Liver (tissue), 9 donors: Measurements from ENCODE around the gene SIPA1L3. TPM values are rescaled to one million over a fixed set of nuclear protein-coding genes. Genes with fewer than 3 reads are reported as not detected.
"Not testable (repeated sequence)": the region's sequence is repeated elsewhere in the genome, so short reads cannot be mapped to it uniquely, and the experiment has no call there.

ENCODE experiments used
- DNase-seq: peaks from one replicate; pipeline ENCODE4 v3.0.0-alpha.2; 2017; ENCODE audit warnings: low spot score
- H3K27ac ChIP-seq, 2 donors: one replicate each; pipeline ENCODE4 v1.7.0; 2013; ENCODE audit warnings: inconsistent platforms in 2 of 2, low read length in 2 of 2, control low read depth in 1 of 2, low read depth in 1 of 2, mild to moderate bottlenecking in 1 of 2
- H3K27me3 ChIP-seq, 4 donors: one replicate each; pipeline versions ENCODE4 v1.6.1 to v1.7.0; 2013; ENCODE audit warnings: low read length in 3 of 4, inconsistent platforms in 1 of 4, mild to moderate bottlenecking in 1 of 4, moderate library complexity in 1 of 4; ENCODE audit not compliant: control insufficient read depth in 4 of 4, insufficient read depth in 4 of 4
- H3K36me3 ChIP-seq, 4 donors: one replicate each; pipeline versions ENCODE4 v1.6.1 to v1.7.0; 2013; ENCODE audit warnings: low read length in 3 of 4, mild to moderate bottlenecking in 3 of 4, low read depth in 1 of 4, moderate library complexity in 1 of 4; ENCODE audit not compliant: control insufficient read depth in 4 of 4, insufficient read depth in 3 of 4
- H3K4me1 ChIP-seq, 4 donors: one replicate each; pipeline versions ENCODE4 v1.6.1 to v1.7.0; 2013; ENCODE audit warnings: low read length in 3 of 4, mild to moderate bottlenecking in 3 of 4, moderate library complexity in 1 of 4; ENCODE audit not compliant: control insufficient read depth in 4 of 4, insufficient read depth in 4 of 4
- H3K4me3 ChIP-seq, 3 donors: one replicate each; pipeline versions ENCODE4 v1.6.1 to v1.7.0; 2013; ENCODE audit warnings: low read length in 3 of 3, control low read depth in 1 of 3, low read depth in 1 of 3, mild to moderate bottlenecking in 1 of 3
- H3K9ac ChIP-seq, 2 donors: one replicate each; pipeline ENCODE4 v1.7.0; 2013; ENCODE audit warnings: low read length in 2 of 2, mild to moderate bottlenecking in 2 of 2, moderate library complexity in 2 of 2, control low read depth in 1 of 2, low read depth in 1 of 2
- H3K9me3 ChIP-seq, 4 donors: one replicate each; pipeline versions ENCODE4 v1.6.1 to v1.7.0; 2013; ENCODE audit warnings: low read length in 3 of 4; ENCODE audit not compliant: control insufficient read depth in 4 of 4
- FOXA1 ChIP-seq: IDR thresholded peaks from 2 replicates; pipeline ENCODE4 v1.6.1; 2016; ENCODE audit warnings: antibody characterized with exemption
- GABPA ChIP-seq, 2 donors: IDR thresholded peaks in 1 of 2; conservative IDR thresholded peaks in 1 of 2; 2 replicates each; pipeline ENCODE4 v1.6.1; 2016; ENCODE audit warnings: antibody characterized with exemption in 2 of 2, mild to moderate bottlenecking in 1 of 2, moderate library complexity in 1 of 2
- HNF4A ChIP-seq, 2 donors: conservative IDR thresholded peaks; 2 replicates each; pipeline ENCODE4 v1.6.1; 2016; ENCODE audit warnings: antibody characterized with exemption in 2 of 2, mild to moderate bottlenecking in 2 of 2
- HNF4G ChIP-seq: IDR thresholded peaks from 2 replicates; pipeline ENCODE4 v1.6.1; 2016; ENCODE audit warnings: antibody characterized with exemption
- JUND ChIP-seq, 2 donors: IDR thresholded peaks; 2 replicates each; pipeline ENCODE4 v1.6.1; 2016; ENCODE audit warnings: antibody characterized with exemption in 2 of 2
- NR2F2 ChIP-seq: IDR thresholded peaks from 2 replicates; pipeline ENCODE4 v1.6.1; 2016; ENCODE audit warnings: antibody characterized with exemption
- RAD21 ChIP-seq, 2 donors: IDR thresholded peaks; 2 replicates each; pipeline ENCODE4 v1.6.1; 2016; ENCODE audit warnings: antibody characterized with exemption in 2 of 2, mild to moderate bottlenecking in 2 of 2
- RXRA ChIP-seq, 2 donors: IDR thresholded peaks; 2 replicates each; pipeline ENCODE4 v1.6.1; 2017 to 2018; ENCODE audit warnings: antibody characterized with exemption in 2 of 2, mild to moderate bottlenecking in 1 of 2
- SP1 ChIP-seq: IDR thresholded peaks from 2 replicates; pipeline ENCODE4 v1.6.1; 2018; ENCODE audit warnings: antibody characterized with exemption, mild to moderate bottlenecking
- TAF1 ChIP-seq: conservative IDR thresholded peaks from 2 replicates; pipeline ENCODE4 v1.6.1; 2016; ENCODE audit warnings: antibody characterized with exemption, mild to moderate bottlenecking
- YY1 ChIP-seq: IDR thresholded peaks from 2 replicates; pipeline ENCODE4 v1.6.1; 2016; ENCODE audit warnings: antibody characterized with exemption, mild to moderate bottlenecking
- WGBS: extraction: QIAGEN DNeasy Blood & Tissue Kit; methylation state at CpG from one replicate; pipeline ENCODE4 v1.1.7; 2013; 5-methylcytosine and 5-hydroxymethylcytosine counted together
- polyA plus RNA-seq, 2 donors: library from polyadenylated mRNA; stranded (reverse) in 1 of 2; unstranded in 1 of 2; fragments of 200-250 nt in 1 of 2; fragments of >200 nt in 1 of 2; fragmentation: Nextera tagmentation in 1 of 2; extraction: Ambion mirVana in 1 of 2; gene quantifications; one replicate each; pipeline versions ENCODE4 v1.2.1 to v1.2.3, GENCODE V29; 2013 to 2015
- total RNA-seq, 2 donors: library from RNA; depleted of rRNA; stranded (reverse); fragments of >200 nt; gene quantifications; one replicate each; pipeline ENCODE4 v1.2.3, GENCODE V29; 2014
- TF ChIP-seq, protein P1 (sequence below): fragments of 150-350 bp; IDR thresholded peaks from 2 replicates; pipeline ENCODE4 v1.5.1; 2017; ENCODE audit warnings: improper control_type of control experiment, low read depth, low read length; ENCODE audit not compliant: missing input control
- TF ChIP-seq, protein P2 (sequence below): IDR thresholded peaks from 2 replicates; pipeline ENCODE4 v1.6.1; 2016; ENCODE audit warnings: antibody characterized with exemption
- TF ChIP-seq, protein P3 (sequence below): IDR thresholded peaks from 2 replicates; pipeline ENCODE4 v1.6.1; 2016; ENCODE audit warnings: antibody characterized with exemption, mild to moderate bottlenecking
- TF ChIP-seq, protein P4 (sequence below): IDR thresholded peaks from 2 replicates; pipeline ENCODE4 v1.6.1; 2016; ENCODE audit warnings: antibody characterized with exemption
- TF ChIP-seq, protein P5 (sequence below): IDR thresholded peaks from 2 replicates; pipeline ENCODE4 v1.6.1; 2016; ENCODE audit warnings: antibody characterized with exemption
- donor health status: healthy.
- donor health status: healthy.
- donor health status: healthy.
- donor health status: healthy.
- donor health status: healthy.

The SIPA1L3 gene
- total and polyA plus RNA-seq, 4 donors = 2.4 to 10.0 (median 4.4) TPM

DNA sequence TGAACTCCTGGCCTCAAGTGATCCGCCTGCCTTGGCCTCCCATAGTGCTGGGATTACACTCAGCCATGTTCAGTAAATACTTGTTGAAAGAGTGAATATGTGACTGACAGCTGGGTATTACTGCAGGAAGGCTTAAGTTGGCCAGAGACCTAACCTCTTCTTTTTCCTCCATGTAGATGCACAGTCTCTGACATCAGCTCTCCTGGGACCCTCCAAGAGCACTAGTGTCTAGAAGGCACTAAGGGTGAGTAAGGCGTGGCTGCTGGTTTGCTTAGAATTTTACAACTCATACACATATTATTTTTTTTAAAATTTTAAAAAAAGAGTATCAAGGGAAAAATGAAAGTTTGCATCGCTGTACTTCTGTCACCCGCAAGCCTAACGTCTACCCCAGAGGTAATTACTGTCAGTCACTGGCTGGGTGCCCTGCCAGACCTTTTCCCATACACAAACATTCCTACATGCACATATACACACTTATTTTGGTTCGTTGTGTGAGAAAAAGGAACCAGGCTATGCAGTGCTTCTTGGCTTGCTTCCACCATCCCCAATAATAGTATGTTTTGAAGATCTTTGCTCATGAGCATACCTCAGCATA is 122.0 kb downstream of the SIPA1L3 start (continued):
- TF ChIP-seq, protein P1, sequence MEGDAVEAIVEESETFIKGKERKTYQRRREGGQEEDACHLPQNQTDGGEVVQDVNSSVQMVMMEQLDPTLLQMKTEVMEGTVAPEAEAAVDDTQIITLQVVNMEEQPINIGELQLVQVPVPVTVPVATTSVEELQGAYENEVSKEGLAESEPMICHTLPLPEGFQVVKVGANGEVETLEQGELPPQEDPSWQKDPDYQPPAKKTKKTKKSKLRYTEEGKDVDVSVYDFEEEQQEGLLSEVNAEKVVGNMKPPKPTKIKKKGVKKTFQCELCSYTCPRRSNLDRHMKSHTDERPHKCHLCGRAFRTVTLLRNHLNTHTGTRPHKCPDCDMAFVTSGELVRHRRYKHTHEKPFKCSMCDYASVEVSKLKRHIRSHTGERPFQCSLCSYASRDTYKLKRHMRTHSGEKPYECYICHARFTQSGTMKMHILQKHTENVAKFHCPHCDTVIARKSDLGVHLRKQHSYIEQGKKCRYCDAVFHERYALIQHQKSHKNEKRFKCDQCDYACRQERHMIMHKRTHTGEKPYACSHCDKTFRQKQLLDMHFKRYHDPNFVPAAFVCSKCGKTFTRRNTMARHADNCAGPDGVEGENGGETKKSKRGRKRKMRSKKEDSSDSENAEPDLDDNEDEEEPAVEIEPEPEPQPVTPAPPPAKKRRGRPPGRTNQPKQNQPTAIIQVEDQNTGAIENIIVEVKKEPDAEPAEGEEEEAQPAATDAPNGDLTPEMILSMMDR = no peak
- TF ChIP-seq SP1 (no peak), TAF1 (no peak), HNF4A (conservative IDR thresholded peaks at IDR 0.05) (no peak), GABPA (IDR thresholded peaks at IDR 0.05 in 1 of 2, conservative IDR thresholded peaks at IDR 0.05 in 1 of 2) (no peak)
- TF ChIP-seq, protein P2, sequence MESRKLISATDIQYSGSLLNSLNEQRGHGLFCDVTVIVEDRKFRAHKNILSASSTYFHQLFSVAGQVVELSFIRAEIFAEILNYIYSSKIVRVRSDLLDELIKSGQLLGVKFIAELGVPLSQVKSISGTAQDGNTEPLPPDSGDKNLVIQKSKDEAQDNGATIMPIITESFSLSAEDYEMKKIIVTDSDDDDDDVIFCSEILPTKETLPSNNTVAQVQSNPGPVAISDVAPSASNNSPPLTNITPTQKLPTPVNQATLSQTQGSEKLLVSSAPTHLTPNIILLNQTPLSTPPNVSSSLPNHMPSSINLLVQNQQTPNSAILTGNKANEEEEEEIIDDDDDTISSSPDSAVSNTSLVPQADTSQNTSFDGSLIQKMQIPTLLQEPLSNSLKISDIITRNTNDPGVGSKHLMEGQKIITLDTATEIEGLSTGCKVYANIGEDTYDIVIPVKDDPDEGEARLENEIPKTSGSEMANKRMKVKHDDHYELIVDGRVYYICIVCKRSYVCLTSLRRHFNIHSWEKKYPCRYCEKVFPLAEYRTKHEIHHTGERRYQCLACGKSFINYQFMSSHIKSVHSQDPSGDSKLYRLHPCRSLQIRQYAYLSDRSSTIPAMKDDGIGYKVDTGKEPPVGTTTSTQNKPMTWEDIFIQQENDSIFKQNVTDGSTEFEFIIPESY = no peak

DNA sequence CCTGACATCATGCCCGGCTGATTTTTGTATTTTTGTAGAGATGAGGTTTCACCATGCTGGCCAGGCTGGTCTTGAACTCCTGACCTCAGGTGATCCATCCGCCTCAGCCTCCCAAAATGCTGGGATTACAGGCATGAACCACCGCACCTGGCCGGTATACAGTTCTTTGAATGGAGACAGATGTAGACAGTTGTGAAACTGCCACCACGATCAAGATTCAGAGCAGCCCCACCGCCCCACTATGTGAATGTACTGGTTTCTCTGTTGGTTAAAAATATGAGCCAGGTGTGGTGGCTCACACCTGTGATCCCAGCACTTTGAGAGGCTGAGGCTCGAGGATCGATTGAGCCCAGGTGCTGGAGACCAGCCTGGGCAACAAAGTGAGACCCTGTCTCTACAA is 123.0 kb downstream of the SIPA1L3 start:
- H3K9me3 ChIP-seq, DNase-seq, H3K4me1 ChIP-seq, H3K36me3 ChIP-seq, H3K4me3 ChIP-seq, H3K9ac ChIP-seq, H3K27me3 ChIP-seq, H3K27ac ChIP-seq: not testable (repeated sequence)
- 98% methylated on average over 8 of the region's 8 CpGs for WGBS

DNA sequence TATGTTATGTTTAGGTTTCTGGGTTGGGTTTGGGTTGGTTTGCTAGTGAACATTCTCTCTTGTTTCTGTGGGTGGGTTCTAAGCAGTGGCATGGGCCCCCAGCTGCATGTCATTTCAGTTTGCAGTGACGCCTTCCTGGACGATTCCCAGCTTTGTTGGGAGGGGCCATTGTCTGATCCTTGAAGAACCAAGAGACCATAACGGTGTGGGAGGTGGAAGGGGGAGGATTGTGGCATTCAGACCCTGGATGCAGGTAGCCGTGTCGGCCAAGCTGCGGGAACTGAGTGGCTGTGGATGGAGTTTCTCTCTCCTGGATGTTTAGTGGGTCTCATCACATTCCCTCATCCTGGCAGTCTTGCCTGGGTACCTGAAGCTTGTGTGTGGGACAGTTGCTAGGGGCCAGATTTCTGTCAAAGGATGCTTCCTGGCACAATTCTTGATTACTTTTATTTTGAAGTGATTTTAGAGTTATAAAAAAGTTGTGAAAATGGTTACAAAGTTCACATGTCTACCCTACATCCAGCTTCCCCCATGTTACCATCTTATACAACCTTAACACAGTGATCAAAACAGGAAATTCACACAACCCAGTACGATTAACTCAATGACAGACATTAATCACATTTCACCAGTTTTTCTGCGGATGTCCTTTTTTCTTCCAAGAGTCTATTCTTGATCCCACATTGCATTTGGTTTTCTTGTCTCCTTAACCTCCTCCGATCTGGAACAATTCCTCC is 123.8 kb downstream of the SIPA1L3 start:
- H3K9ac ChIP-seq = no peak overlapping the region
- DNase-seq = no peak
- H3K9me3 ChIP-seq = no peaks in the 10 kb centered on the region
- peaks cover 0 to 3% (median 0%) of the 10 kb centered on the region in 4 donors for H3K36me3 ChIP-seq
- peaks cover 0 to 9% (median 6%) of the 10 kb centered on the region in 4 donors for H3K4me1 ChIP-seq
- H3K4me3 ChIP-seq = no peak overlapping the region
- H3K27me3 ChIP-seq = no peaks in the 10 kb centered on the region
- no peak for TF ChIP-seq NR2F2
- no peak for TF ChIP-seq FOXA1
- TF ChIP-seq GABPA (IDR thresholded peaks at IDR 0.05 in 1 of 2, conservative IDR thresholded peaks at IDR 0.05 in 1 of 2) = no peak
- TF ChIP-seq, protein P3, sequence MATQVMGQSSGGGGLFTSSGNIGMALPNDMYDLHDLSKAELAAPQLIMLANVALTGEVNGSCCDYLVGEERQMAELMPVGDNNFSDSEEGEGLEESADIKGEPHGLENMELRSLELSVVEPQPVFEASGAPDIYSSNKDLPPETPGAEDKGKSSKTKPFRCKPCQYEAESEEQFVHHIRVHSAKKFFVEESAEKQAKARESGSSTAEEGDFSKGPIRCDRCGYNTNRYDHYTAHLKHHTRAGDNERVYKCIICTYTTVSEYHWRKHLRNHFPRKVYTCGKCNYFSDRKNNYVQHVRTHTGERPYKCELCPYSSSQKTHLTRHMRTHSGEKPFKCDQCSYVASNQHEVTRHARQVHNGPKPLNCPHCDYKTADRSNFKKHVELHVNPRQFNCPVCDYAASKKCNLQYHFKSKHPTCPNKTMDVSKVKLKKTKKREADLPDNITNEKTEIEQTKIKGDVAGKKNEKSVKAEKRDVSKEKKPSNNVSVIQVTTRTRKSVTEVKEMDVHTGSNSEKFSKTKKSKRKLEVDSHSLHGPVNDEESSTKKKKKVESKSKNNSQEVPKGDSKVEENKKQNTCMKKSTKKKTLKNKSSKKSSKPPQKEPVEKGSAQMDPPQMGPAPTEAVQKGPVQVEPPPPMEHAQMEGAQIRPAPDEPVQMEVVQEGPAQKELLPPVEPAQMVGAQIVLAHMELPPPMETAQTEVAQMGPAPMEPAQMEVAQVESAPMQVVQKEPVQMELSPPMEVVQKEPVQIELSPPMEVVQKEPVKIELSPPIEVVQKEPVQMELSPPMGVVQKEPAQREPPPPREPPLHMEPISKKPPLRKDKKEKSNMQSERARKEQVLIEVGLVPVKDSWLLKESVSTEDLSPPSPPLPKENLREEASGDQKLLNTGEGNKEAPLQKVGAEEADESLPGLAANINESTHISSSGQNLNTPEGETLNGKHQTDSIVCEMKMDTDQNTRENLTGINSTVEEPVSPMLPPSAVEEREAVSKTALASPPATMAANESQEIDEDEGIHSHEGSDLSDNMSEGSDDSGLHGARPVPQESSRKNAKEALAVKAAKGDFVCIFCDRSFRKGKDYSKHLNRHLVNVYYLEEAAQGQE = no peak
- TF ChIP-seq, protein P4, sequence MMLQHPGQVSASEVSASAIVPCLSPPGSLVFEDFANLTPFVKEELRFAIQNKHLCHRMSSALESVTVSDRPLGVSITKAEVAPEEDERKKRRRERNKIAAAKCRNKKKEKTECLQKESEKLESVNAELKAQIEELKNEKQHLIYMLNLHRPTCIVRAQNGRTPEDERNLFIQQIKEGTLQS = no peak
- TF ChIP-seq RAD21 (IDR thresholded peaks at IDR 0.05) = no peak
- TF ChIP-seq, protein P5, sequence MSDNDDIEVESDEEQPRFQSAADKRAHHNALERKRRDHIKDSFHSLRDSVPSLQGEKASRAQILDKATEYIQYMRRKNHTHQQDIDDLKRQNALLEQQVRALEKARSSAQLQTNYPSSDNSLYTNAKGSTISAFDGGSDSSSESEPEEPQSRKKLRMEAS = no peak
- TF ChIP-seq, protein P1 = no peak
- no peak for TF ChIP-seq SP1
- TF ChIP-seq, protein P2 = no peak
- TF ChIP-seq JUND (IDR thresholded peaks at IDR 0.05) = no peak
- TF ChIP-seq YY1 = no peak
- TF ChIP-seq RXRA (IDR thresholded peaks at IDR 0.05) = no peak
- no peak for TF ChIP-seq TAF1
- no peak for TF ChIP-seq HNF4G
- WGBS = 84% methylated on average over 9 of the region's 9 CpGs
- no peak overlapping the region for H3K27ac ChIP-seq
